Right ventricle myocardium superior (tissue), 1 donor: ENCODE data around the gene FSCN2. TPM values are rescaled to one million over a fixed set of nuclear protein-coding genes. Genes with fewer than 3 reads are reported as not detected.
A peak's percentile ranks its signal among the peaks of the same experiment; 100 is the strongest.

Experiments
- ATAC-seq: fragments of 200-7000 bp; cut with Tn5 transposase; one replicate; pipeline ENCODE4 v1.9.1; 2020; ENCODE audit warnings: mild to moderate bottlenecking; ENCODE audit not compliant: poor library complexity
- DNase-seq: peaks from one replicate; pipeline ENCODE4 v3.0.0-alpha.2; 2020
- intact Hi-C: fragments of 100-400 bp; cut with DNase I; formaldehyde crosslinking; loops from one replicate; pipeline ENCODE4 v1.11.2; 2022
- total RNA-seq: library from RNA; stranded (reverse); fragmentation: NEBNext Ultra II Directional; extraction: Animal tissue kit (Norgen Biotek cat#: 25700); gene quantifications from one replicate; pipeline ENCODE4 v1.2.1, GENCODE V29; 2021
- donor health status: DM: no; HTN: yes; CAD: no; lungs with severe emphysema.

Gene FSCN2
- total RNA-seq, 1 donor from 2014 or later, result 0.19 TPM

DNA sequence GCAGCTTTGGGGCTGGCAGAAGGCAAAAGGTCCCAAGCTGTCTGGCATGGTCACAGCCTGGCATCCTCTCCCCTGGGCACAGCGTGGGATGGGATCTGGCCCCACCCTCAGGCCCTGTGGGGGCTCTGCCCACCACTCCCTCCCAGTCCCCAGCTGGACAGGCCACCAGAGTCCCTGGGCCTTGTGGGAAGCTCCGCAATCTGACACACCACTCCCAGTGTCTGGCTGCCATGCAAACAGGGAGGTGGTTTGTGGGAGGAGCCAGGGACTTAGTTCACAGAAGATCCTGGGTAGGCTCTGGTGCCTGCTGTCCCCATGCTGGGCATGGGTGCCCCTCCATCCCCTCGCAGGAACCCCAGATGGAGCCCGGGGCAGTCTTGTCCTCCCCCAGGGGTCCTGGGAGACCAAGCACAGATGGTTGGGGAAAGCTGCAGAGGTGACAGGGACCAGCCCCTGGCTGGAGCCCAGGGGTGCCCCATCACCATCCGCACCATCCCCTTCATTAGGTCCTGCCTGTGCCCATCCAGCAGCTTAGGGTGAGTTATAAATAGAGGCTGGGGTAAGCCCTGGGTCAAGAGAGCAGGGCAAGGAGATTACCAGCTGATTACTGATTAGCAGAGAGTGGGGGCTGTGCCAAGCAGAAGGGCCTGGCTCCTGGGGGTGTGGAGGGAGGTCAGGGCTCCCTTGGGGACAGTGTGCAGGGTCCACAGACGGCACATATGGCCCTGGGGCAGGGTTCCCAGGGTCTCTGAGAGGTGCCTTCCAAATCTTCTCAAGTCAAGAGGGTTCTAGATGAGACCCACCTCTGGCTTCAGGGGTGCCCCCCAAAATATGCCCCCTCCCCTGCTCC, 6.2 kb downstream of the FSCN2 start:
- no peak for ATAC-seq
- intact Hi-C loops, result no loop called here

GRCh38 chr17:81535007-81535328, 6.8 kb downstream of the FSCN2 start:
- no peak for DNase-seq
- intact Hi-C loops, result no loop called here
- no peak for ATAC-seq

More for the DNA sequence above, 6.2 kb downstream of the FSCN2 start:
- DNase-seq, result no peak

- intact Hi-C loops, result no loop called here
- no peak for ATAC-seq
- DNase-seq, result no peak
Measured at GRCh38 chr17:81535480-81536298, 7.5 kb downstream of the FSCN2 start.

DNA sequence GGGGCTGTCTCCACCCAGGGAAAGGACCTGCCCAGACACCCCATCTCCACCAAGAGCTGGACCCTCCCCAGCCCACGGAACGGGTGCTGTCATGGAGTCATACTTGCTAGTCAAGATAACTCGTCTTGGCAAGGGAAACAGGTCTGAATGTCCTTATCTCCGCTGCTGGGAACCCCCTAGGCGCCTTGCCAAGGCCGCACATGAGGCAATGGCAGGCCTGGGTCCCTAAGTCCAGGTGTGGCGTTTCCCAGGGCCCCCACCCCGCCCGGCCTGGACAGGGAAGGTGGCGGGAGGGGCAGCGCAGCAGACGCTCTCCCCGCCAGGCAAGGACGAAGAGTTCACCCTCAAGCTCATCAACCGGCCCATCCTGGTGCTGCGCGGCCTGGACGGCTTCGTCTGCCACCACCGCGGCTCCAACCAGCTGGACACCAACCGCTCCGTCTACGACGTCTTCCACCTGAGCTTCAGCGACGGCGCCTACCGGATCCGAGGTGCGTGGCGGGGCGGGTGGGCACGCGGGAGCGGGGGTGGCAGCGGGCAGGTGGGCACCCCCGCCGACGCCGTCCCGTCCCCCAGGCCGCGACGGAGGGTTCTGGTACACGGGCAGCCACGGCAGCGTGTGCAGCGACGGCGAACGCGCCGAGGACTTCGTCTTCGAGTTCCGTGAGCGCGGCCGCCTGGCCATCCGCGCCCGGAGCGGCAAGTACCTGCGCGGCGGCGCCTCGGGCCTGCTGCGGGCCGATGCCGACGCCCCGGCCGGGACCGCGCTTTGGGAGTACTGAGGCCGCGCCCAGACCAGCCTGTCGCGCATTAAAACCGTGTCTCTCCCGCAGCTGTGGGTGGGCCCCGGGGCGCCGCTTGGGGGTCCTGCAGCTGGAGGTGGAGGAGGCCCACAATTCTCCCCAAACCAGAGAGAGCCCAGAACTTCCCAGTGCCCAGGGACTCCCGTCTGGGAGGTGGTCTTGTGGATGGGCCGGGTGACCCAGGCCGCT, 8.4 kb downstream of the FSCN2 start:
- intact Hi-C loops, result no loop called here
- no peak for DNase-seq
- peak; percentile 18 for ATAC-seq

DNA sequence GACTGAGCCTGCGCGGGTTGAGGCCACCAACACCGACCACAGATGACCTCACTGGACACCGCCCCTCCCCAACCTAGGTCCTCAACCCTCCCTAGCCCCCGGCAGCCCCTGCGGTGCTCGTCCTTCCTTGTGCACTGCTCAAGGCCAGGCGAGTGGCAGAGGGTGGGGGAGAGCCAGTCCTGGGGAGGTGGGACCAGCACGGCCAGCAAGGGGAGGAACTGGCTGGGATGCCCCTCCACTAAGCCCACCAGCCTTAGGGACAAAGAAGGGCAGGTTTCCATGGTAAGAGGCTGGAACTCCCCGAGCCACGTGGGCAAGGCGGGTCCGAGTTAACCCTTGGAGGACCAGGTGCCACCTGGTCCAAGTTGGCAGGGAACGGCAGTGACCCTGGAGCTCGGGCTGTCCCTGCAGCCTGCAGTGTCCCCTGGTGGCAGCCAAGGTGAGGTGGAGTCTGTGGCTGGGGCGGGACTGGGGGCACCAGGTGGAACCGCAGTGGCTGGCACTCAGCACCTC, 9.2 kb downstream of the FSCN2 start:
- intact Hi-C loops, result no loop called here
- DNase-seq (no peak), ATAC-seq (peak; percentile 54)

GRCh38 chr17:81537856-81538555, 9.8 kb downstream of the FSCN2 start:
- intact Hi-C loops, result no loop called here
- DNase-seq (no peak), ATAC-seq (no peak)

DNA sequence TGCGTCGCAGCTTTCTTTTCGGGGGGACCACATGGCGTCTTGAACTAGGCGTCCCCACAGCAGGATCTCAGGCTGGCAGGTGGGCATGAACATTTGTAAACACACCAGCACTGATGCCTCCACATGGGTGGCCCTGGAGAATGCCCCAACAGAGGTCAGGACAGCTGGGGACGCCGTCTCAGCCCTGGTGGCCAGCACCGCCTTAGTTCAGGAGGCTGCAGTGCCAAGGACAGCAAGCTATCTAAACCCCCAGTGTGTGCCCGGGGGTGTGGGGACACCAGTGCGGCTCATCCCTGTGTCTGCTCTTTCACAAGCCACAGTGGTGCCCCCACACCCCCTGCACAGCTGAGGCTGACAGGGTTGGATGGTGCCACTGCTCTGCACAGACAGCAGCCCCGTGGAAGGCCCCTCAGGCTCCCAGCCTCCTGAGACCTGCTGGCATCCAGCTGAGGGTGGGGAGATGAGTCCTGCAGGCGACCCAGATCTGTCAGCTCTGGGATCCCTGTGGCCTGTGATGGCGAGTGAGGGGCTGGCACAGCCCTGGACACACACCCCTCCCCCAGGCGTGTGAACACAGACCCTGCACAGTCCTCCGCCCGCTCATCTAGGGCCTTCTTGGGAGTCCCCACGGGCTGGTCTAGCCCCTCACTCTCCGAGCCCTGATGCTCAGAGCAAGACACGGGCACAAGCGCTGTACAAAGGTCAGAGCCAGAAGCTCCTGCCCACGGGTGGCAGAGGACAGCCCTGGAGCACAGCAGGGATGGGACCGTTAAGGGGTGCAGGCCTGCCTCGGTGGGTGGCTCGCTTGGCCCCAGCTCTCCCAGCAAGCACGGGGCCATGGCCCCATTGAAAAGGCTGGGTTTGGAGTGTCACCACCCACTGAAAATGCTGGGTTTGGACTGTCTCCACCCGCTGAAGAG, 10.7 kb downstream of the FSCN2 start:
- intact Hi-C loops, result no loop called here
- ATAC-seq, result no peak
- no peak for DNase-seq

GRCh38 chr17:81539571-81539900, 11.4 kb downstream of the FSCN2 start:
- ATAC-seq, result no peak
- intact Hi-C loops, result no loop called here
- no peak for DNase-seq

- ATAC-seq (no peak), DNase-seq (no peak)
- intact Hi-C loops, result no loop called here
Measured at GRCh38 chr17:81539961-81540675, 11.9 kb downstream of the FSCN2 start.

DNA sequence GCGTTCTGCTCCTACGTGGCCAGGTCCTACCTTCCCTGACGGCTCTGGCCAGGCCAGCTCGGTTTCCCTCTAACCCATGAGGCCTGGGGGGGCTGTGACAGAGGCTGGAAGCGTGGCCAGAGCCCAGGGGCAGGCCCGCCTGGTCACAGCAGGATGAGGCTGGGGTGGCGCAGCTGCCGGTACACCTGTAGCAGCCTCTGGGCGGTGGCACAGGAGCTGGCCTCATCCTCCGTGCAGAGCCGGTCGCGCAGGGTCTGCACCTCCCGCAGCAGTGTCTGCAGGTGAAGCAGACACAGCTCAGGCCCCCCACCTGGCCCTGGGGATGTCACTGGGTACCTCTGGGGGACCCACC, 12.5 kb downstream of the FSCN2 start:
- intact Hi-C loops, result no loop called here
- DNase-seq (no peak), ATAC-seq (no peak)

DNA sequence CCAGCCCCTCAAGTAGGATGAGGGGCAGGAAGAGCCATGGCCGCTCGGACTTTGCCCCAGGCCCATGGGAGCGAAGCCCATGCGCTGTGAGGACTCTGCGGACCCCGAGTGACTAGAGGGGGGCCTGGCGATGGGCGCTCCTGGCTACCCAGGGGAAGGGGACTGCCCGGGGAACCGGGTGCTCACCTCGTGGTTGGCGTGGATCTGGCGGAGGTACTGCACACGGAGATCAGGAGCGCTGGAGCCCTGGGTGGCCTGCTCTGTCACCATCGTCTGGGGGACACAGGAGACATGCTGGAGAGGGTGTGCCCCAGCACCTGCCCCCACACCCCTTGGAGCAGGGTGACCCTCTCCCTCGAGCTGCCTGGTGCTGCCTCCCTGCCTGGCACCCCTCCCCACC, 12.9 kb downstream of the FSCN2 start:
- intact Hi-C loops, result no loop called here
- ATAC-seq (no peak), DNase-seq (no peak)

DNA sequence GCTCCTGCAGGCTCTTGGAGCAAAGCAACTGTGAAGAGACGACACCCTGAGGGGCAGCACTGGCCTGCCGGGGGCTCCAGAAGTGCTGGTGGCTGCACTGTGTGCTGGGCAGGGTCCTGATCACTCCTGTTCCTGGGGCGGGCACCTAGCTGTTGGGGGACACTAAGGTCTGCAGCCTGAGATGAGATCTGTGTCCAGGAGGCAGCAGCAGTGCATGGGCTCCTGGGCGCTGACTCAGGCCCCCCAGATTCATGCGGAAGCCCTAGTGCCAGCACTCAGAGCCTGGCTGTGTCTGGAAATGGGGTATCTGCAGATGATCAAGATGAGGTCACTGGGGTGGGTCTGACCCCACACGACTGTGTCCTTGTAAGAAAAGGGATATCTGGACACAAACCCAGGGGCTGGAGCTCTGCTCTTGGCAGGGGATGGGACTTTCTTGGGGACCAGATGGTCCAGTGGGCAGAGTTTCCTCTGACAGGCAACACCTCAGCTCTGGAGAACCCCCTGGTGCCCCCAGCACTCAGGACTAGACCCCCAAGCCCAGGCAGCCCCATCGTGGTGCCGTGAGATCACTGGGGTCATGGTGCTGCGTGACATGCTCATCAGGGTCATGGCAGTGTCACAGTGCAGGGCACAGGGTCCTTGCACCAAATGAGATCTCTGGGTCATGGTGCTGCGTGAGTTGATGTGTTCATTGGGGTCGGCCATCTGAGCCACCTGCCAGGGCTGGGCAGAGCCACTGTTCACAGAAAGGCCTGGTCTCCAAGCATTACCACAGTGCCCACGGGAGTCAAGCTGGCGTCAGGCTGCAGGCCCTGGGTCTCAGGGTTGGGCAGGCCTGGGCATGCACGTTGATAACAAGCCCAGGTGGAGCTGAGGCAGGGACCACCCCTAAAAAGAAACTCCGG, 14.5 kb downstream of the FSCN2 start:
- intact Hi-C loops, result no loop called here
- DNase-seq (no peak), ATAC-seq (no peak)

GRCh38 chr17:81543339-81543675, 15.1 kb downstream of the FSCN2 start:
- DNase-seq (peak; percentile 65), ATAC-seq (peak; percentile 85)

DNA sequence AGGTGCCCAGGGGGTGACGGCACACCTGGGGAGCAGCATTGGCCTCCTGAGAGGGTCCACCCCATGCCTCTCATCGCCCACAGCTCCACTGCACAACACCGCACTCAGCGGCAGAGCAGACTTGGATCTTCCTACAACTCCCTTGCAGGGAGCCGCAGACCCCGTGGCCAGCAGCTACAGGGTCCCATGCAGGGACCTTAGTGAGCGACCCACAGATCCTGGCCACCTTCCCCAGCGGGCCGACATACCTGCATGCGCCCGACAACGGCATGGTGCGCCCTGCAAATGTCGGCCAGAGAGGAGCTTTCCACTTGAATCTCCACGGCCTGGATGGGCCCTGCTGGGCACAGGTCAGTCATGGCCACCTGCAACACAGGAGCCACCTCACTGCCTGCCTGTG, 15.6 kb downstream of the FSCN2 start:
- no peak for DNase-seq
- intact Hi-C loops, result no loop called here
- ATAC-seq, result no peak

More at GRCh38 chr17:81543339-81543675, 15.1 kb downstream of the FSCN2 start:
- intact Hi-C loops, result no loop called here

GRCh38 chr17:81544281-81544974, 16.3 kb downstream of the FSCN2 start:
- no peak for ATAC-seq
- no peak for DNase-seq
- intact Hi-C loops, result no loop called here
